GM18499 (cell line): ENCODE results near the gene LRRC43.
"Not testable (repeated sequence)": the region's sequence is repeated elsewhere in the genome, so short reads cannot be mapped to it uniquely, and the experiment has no call there.

Experiments
- ATAC-seq: cut with Tn5 transposase; IDR thresholded peaks from one replicate; pipeline ENCODE4 v1.9.1; 2021; ENCODE audit warnings: moderate number of reproducible peaks; ENCODE audit not compliant: insufficient read depth, unreplicated experiment

Gene LRRC43

GRCh38 chr12:122189626-122190475 is 6.9 kb downstream of the LRRC43 start:
- ATAC-seq, result no peak

- no peak for ATAC-seq
Observed at GRCh38 chr12:122190842-122191668, 8.1 kb downstream of the LRRC43 start.

- ATAC-seq, result no peak
Observed at GRCh38 chr12:122192441-122192840, 9.5 kb downstream of the LRRC43 start.

- ATAC-seq, result no peak
Observed at GRCh38 chr12:122194804-122195203, 11.9 kb downstream of the LRRC43 start.

- no peak for ATAC-seq
Observed at GRCh38 chr12:122195405-122195804, 12.5 kb downstream of the LRRC43 start.

- no peak for ATAC-seq
Observed at GRCh38 chr12:122197612-122197966, 14.7 kb downstream of the LRRC43 start.

- ATAC-seq, result no peak
Observed at GRCh38 chr12:122199484-122200355, 16.8 kb downstream of the LRRC43 start.

- ATAC-seq, result no peak
Observed at GRCh38 chr12:122200541-122201175, 17.7 kb downstream of the LRRC43 start.

- no peak for ATAC-seq
Observed at GRCh38 chr12:122201381-122201780, 18.5 kb downstream of the LRRC43 start.

GRCh38 chr12:122202017-122202416 is 19.1 kb downstream of the LRRC43 start:
- no peak for ATAC-seq

GRCh38 chr12:122202811-122203210 is 19.9 kb downstream of the LRRC43 start:
- not testable (repeated sequence) for ATAC-seq

GRCh38 chr12:122203301-122204166 is 20.6 kb downstream of the LRRC43 start, which contains the start of gene B3GNT4:
TSS of gene B3GNT4 (plus strand) at chr12:122203709. CDS start at chr12:122204619, 910 bp downstream.
- no peak for ATAC-seq

GRCh38 chr12:122204167-122205052 is 21.5 kb downstream of the LRRC43 start:
- no peak for ATAC-seq

GRCh38 chr12:122205053-122205925 is 22.4 kb downstream of the LRRC43 start:
- ATAC-seq, result no peak

GRCh38 chr12:122206111-122206881 is 23.4 kb downstream of the LRRC43 start:
- ATAC-seq, result no peak

GRCh38 chr12:122206976-122207375 is 24.1 kb downstream of the LRRC43 start:
- ATAC-seq, result no peak
